ENCODE measurements around the gene CNPY2. TPM values are rescaled to one million over a fixed set of nuclear protein-coding genes. Genes with fewer than 3 reads are reported as not detected.
"Not testable (repeated sequence)": the region's sequence is repeated elsewhere in the genome, so short reads cannot be mapped to it uniquely, and the experiment has no call there.

CNPY2 gene
- polyA plus RNA-seq, 3 donors: 155 to 171 (median 163) TPM

DNA sequence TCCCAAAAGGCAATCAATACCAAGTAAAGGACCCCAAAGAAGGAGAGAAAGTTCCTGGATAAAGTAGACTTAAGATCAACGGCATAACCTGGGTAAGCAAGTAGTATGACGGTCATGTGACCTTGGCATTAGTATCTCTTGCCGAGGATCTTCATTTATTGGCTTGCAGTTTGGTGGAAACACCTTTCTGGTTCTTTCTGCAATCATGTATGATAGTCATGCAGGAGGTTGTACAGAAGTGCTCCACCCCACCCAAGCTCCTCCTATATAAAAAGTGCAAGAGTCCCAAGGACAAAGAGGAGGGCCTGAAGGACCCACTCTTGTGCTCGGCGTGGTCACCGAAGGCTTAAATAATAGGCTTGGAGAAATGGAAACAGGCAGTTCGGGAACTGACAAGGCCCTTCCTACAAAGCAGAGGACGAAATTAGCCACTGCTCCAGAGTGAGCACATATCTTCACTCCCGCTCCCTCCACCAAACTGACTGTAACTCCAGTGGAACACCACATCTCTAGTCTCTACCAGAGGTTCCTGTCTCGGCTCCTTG, 16.4 kb downstream of the CNPY2 start:
- DNase-seq (ENCODE audit: low read depth in 3 of 3, low spot score in 2 of 3): no peak

DNA sequence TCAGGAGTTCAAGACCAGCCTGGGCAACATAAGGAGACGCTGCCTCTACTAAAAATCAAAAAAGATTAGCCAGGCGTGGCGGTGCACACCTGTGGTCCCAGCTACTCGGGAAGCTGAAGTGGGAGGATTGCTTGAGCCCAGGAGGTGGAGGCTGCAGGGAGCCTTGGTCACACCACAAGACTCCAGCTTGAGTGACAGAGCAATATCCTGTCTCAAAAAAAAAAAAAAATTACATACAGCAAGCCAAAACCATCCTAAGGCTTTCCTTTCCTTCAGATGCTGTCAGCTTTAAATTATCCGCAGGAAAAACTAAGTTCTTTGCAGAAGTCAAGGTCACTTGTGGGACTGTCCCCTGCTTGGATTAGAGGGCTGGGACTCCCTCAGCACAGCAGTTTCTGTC, 17.0 kb downstream of the CNPY2 start:
- DNase-seq (ENCODE audit: low read depth in 3 of 3, low spot score in 2 of 3): no peak

DNA sequence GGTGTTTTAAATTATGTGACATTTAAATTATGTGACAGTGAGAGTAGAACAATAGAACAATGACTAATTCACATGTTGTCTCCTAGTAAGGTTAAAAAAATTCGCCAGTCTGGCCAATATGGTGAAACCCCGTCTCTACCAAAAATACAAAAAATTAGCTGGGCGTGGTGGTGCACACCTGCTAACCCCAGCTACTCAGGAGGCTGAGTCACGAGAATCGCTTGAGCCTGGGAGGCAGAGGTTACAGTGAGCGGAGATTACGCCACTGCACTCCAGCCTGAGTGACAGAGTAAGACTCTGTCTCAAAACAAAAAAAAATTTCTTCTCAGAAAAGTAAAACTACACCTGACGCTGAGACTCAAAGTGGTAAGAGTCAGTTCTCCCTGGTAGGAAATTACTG, 18.4 kb downstream of the CNPY2 start:
- no peak for DNase-seq (ENCODE audit: low read depth in 3 of 3, low spot score in 2 of 3)

DNA sequence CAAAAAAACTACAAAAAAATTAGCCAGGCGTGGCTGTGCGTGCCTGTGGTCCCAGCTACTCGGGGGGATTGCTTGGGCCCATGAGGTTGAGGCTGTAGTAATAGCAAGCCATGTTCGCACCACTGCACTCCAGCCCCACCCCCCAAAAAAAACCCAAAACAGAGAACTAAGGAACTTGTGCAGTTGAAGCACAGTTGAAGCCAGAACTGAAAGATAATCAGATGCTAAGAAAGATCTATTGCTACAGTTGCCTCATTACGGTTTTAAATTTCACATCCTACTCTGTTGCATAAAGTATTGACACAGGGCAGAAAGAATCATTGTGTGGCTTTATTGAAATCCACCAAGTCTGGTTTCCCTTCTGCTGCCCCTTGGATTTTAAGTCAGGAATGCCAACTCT, 19.5 kb downstream of the CNPY2 start:
- no peak for DNase-seq (ENCODE audit: low read depth in 3 of 3, low spot score in 2 of 3)

DNA sequence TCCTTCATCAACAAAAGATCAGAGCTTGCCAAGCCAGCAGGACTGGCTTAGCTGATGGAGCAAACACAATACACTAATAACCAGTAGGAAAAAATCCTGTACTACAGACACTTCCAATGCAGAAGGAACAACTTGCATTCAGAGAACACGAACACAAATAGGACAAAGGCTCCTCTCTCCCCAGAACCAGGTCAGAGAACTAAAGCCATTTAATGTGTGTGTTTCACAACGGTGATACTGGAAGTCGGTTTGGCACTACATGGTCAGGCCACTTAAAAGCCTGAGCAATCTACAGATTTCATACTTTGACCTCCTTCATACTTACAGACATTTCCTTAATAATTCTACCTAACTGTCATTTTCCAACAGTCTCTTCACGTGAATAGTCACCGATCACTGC, 22.0 kb downstream of the CNPY2 start:
- DNase-seq (ENCODE audit: low read depth in 3 of 3, low spot score in 2 of 3): no peak

DNA sequence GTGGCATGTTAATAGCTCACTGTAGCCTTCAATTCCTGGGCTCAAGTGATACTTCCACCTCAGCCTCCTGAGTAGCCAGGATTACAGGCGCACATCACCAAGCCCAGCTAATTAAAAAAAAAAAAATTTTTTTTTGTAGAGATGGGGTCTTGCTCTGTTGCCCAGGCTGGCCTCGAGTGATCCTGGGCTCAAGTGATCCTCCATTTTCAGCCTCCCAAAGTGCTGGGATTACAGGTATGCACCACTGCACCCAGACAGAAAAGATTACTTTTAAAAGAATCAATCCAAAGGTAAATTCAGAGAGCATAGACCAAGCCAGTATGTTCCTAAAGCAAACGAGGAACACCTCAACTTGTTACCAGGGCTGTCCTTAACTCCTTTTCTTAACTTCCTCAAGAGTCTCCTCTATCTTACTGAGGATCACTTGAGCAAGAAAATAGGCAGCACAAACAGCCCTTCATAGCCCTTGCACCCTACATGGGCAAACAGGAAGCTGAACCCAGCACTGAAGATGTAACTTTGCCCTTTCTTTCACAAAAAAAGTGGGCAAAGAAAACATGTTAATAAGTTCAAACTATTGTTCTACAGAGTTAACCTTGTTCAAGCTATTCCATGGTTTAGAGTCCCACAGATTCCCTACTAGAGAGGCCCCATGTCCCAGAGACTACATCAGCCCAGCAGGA, 26.9 kb downstream of the CNPY2 start:
- DNase-seq (ENCODE audit: low read depth in 3 of 3, low spot score in 2 of 3): no peak

DNA sequence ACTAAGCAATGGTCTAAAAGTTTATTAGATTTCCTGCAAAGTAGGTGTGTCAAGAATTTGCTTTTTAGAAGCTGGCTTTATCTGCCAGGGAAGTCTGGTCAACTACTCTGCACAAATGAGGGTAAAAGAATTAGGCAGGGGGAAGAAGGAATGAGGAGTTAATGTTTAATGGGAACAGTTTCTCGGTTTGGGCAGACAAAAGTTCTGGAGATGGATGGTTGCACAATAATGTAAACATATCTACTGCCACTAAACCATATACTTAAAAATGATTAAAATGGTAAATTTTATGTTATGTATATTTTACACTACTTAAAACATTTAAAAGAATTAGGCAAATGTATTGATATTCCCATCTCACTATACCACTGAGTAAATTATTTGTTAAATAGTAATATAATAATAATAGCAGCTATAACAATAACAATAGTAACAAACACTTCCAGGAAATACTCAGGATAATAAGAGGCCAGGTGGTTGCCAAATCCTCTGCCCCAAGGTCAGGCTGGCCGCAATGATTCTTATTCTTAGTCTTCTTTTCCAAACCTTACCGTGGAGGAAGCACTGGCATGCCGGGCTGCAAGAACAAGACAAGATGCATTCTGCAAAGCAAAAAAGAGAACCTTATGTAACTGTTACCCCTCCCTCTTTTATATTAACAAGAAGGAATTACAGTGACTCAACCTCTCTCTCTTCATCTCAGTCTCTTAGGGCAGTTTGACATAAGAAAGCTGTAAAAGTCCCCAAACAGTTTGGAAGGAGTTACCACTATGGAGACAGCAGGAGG, 29.6 kb downstream of the CNPY2 start:
- no peak for DNase-seq (ENCODE audit: low read depth in 3 of 3, low spot score in 2 of 3)

DNA sequence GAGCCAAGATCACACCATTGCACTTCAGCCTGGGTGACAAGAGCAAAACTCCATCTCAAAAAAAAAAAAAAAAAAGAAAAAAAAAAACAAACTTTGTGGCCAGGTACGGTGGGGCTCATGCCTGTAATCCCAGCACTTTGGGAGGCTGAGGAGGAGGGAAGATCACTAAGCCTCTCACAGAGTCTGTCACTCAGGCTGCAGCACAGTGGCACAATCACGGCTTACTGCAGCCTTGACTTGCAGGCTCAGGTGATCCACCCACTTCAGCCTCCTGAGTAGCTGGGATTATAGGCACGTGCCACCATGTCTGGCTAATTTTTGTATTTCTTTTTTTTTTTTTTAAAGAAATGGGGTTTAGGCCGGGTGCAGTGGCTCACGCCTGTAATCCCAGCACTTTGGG, 31.5 kb downstream of the CNPY2 start:
- DNase-seq (ENCODE audit: low read depth in 3 of 3, low spot score in 2 of 3): not testable (repeated sequence)

DNA sequence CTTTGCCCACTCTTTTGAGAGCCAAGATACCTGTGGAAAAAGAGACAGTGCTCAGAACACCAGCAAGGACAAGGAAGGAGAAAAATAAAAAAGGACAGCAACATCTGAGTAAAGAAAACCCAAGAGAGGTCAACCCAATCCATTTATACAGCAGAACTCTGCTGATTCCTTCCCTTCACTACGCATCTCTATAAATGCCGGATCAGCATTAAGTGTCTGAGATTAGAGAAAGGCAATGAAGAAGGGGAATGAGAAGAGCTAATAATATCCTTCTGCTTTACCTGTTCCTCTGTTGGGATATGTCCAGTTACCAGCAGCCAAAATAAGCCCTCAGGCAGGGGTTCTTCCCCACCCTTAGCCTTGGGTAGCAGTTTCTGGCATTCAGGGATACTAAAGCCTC, 33.2 kb downstream of the CNPY2 start:
- DNase-seq (ENCODE audit: low read depth in 3 of 3, low spot score in 2 of 3): no peak

DNA sequence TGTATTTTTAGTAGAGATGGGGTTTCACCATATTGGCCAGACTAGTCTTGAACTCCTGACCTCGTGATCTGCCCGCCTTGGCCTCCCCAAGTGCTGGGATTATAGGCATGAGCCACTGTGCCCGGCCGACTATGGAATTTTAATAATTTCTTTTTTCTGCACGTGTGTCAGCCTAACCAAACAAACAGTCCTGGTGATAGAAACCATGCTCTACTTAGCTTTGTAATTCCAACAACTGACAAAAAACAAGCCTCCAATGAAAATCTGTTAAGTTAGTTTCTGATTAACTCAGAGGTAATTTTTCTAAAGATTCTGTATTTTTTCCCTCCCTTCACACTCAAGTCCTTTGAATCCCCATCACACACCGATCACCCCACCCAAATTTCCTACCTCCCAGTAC, 33.8 kb downstream of the CNPY2 start:
- no peak for DNase-seq (ENCODE audit: low read depth in 3 of 3, low spot score in 2 of 3)

DNA sequence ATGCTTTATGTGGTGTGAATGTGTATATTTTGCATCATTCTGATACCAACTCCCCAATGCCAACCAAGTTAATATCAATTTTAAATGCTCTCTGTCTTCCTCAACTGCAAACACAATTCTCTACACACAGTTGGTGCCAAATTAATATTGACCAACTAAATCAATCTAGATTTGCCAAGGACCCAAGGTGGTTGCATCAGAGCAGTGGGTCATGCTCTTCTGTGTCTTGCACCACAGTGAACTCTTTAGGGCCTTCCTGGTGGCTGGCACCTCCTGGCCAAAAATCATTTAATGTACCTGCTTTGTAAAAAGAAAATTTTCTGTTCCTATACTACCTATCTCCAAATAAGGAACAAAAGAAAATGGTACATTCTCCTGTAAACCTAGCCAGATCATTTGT, 34.9 kb downstream of the CNPY2 start:
- no peak for DNase-seq (ENCODE audit: low read depth in 3 of 3, low spot score in 2 of 3)

DNA sequence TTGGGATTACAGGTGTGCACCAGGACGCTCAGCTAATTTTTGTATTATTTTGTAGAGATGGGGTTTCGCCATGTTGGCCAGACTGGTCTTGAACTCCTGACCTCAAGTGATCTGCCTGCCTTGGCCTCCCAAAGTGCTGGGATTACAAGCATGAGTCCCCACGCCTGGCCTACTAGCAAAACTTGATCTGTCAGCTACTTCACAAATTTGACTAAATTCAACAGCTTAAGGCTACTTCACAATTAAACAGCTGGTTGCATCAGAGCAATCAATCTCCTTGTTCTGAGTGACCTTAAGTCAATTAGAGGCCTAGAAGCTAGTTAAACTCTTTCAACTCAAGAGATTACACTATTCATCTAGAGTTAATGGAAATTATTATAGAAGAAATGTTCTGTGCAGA, 36.9 kb downstream of the CNPY2 start:
- DNase-seq (ENCODE audit: low read depth in 3 of 3, low spot score in 2 of 3): no peak

DNA sequence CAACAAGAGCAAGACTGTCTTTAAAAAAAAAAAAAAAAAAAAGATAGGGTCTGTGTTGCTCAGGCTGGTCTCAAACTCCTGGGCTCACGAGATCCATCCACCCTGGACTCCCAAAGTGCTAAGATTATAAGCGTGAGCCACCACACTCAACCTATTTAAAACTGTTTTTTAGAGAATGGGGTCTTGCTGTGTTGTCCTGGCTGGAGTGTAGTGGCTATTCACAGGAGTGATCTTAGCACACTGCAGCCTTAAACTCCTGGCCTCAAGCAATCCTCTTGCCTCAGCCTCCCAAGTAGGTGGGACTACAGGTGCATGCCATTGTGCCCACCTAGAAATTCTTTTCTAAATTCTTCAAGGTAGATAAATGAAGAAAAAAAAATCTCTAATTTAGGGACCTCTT, 41.5 kb downstream of the CNPY2 start:
- DNase-seq (ENCODE audit: low read depth in 3 of 3, low spot score in 2 of 3): no peak

DNA sequence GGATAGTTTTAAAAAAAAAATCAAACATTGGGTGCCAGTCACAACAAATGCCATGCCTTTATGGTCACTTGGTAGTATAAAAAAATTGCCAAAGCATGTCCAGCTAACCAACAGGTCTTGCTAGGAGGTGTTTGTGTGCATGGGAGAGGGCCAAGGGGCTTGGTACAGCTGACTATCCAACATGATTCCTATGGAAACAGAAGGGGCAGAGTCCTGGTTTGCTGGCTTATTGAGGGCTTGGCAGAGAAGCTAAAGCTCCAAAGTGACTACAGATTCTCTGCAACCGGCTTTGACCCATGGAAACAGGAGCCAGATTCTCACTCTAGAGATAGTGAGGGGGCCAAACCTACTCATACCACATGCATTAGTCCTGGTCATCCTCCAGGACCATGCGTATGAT, 43.3 kb downstream of the CNPY2 start:
- not testable (repeated sequence) for DNase-seq (ENCODE audit: low read depth in 3 of 3, low spot score in 2 of 3)

DNA sequence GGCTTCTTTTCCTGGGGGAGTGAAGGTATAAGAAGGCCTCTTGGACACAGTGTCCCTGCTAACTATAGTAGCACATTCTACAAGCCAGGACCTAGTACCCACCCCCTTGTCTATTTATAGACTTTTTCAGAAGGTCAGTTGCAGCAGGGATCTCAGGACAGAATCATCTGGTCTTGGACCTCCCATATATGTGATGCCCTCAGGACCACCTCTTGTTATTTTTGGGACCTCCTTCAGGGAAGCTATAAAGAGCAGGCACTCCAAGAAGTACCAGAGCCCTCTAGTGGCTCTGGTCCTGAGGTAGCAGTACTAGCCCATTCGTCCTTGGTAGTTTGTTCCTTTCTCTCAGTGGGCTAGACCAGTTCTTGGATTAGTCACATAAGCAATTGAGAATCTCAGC, 44.8 kb downstream of the CNPY2 start:
- DNase-seq (ENCODE audit: low read depth in 3 of 3, low spot score in 2 of 3): no peak

DNA sequence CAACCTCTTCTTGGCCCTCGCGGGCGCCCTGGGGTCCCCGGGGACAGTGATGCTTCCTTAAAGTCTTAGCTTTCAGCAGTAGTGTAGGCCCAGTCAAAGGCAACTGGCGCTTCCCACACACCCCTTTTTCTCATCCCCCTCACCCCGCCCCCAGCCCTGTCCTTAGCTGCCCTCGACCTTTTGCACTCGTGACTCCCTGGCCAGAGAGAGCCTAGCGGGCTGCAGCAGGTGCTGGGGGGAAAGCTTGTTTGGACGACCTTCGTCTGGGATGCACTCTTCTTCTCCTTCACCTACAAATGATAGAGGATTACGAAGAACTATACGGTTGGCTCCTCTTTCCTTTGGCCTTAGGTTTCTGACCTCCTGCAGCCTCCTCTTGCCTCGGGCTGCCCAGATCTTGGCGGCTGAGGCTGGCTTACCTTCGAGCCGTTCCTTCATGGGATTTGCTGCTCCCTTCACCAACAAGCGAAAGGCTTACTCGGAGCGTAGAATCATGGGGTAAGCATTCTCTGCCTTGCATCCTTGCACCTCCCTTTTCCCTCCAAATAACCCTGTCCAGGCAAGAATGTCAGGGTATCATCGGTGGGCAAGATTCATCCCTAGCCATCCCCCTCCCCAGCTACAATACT, 48.2 kb downstream of the CNPY2 start:
- no peak for DNase-seq (ENCODE audit: low read depth in 3 of 3, low spot score in 2 of 3)

DNA sequence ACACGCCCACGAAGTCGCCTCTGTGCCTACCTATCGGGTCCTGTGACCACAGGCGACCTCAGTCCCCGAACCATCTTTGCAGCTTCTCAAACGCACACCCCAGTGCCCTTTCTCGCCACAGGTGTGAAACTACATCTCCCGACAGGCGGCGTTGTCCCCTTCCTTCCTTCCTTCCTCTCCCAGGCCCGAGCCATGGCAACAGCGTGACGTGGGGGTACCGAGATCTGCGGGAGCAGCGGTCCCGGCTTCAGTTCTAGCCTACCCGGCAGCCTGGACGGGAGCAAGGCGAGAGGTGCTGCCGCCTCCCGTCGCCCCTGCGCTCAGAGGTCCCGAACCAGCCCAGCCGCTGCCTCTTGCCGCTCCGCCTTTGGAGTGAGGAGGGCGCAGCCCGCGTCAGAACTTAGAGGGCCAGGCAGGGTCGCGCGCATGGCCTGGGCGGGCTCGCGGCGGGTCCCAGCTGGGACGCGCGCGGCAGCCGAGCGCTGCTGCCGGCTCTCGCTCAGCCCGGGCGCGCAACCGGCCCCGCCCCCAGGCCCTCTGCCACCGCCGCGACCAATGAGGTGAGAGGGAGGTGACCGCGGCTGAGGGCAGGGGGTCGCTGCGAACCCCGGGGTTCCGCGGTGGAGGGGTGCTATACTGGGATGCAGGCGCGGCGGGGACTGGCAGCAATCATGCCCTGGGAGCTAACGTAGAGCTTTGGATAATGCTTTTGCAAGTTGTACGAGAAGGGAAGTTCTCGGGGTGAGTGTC, 48.9 kb downstream of the CNPY2 start, which contains the start of gene COQ10A:
Gene COQ10A, plus strand, starts transcription at position 250 of the 750 bp plus-strand sequence. Its CDS starts 177 bp downstream, at position 427.
- DNase-seq (ENCODE audit: low read depth in 3 of 3, low spot score in 2 of 3): peak; percentile 82 to 89 (median 83)

DNA sequence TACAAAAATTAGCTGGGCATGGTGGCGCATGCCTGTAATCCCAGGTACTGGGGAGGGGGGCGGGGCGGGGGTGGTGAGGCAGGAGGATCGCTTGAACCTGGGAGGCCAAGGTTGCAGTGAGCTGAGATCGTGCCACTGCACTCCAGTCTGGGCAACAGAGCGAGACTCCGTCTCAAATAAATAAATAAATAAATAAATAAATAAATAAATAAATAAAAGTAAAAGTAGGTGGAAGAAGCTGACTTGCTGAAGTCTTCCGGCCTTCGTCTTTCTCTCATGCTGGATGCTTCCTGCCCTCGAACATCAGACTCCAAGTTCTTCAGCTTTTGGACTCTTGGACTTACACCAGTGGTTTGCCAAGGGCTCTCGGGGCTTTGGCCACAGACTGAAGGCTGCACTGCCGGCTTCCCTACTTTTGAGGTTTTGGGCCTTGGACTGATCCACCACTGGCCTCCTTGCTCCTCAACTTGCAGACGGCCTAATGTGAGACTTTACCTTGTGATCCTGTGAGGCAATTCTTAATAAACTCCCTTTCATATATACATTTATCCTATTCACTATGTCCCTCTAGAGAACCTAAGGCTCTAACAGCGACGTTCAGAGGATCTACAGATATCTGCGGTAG, 49.6 kb downstream of the CNPY2 start:
- not testable (repeated sequence) for DNase-seq (ENCODE audit: low read depth in 3 of 3, low spot score in 2 of 3)

DNA sequence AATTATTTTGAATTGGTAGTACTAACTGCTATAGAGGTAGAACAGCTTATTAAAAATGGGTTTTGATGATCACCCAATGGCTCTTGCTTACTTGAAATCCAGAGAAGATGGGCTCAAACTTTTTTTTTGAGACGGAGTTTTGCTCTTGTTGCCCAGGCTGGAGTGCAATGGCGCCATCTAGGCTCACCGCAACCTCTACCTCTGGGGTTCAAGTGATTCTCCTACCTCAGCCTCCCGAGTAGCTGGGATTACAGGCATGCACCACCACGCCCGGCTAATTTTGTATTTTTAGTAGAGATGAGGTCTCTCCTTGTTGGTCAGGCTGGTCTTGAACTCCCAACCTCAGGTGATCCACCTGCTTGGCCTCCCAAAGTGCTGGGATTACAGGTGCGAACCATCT, 52.8 kb downstream of the CNPY2 start:
- not testable (repeated sequence) for DNase-seq (ENCODE audit: low read depth in 3 of 3, low spot score in 2 of 3)

DNA sequence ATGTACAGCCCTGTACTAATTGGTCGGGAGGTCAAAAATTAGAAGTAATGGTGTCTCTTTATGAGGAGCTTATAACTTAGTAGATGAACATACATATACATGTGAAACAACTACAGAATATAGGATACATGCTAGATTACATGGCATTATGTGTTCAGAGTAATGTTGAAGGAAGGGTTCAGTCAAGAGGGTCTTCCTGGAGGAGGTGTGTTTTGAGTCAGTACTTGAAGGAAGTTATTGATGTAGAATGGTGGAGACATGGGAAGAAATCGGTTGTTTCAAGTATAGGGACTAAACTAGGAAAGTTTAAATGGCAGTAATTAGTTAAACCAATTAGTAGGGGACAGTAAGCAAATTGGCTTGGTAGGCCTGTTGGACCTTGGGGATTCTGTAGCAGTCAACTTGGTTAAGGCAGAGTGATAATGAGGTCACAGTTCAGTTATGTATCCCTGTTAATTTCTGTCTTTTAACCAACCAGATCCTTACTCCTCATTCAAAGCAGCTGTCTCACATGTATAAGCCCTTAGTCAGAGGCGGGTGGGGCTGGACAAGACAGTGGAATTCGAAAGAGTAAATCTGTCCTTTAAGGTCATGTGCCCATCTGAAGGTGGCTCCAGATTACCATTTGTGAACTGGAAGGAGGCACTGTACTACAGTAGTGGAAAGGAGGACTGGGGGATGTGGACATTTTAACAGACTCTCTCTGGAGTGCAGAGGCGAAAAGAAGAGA, 54.1 kb downstream of the CNPY2 start:
- DNase-seq (ENCODE audit: low read depth in 3 of 3, low spot score in 2 of 3): no peak

Measured in right renal cortex interstitium (tissue), 3 donors.